GM12864 (cell line): ENCODE data around the gene ALS2.

Experiments used
- DNase-seq: peaks from one replicate; pipeline ENCODE4 v3.0.0-alpha.2; 2011; ENCODE audit warnings: low read depth
- H3K4me3 ChIP-seq: 2 replicates; pipeline ENCODE4 v1.5.1; 2011; ENCODE audit warnings: mild to moderate bottlenecking, low read depth, low read length, control low read depth
- CTCF ChIP-seq: IDR thresholded peaks from 2 replicates; pipeline ENCODE4 v1.5.1; 2011; ENCODE audit warnings: low read depth, mild to moderate bottlenecking, moderate library complexity, low read length, control low read depth, inconsistent platforms; ENCODE audit errors: missing control alignments

The ALS2 gene

DNA sequence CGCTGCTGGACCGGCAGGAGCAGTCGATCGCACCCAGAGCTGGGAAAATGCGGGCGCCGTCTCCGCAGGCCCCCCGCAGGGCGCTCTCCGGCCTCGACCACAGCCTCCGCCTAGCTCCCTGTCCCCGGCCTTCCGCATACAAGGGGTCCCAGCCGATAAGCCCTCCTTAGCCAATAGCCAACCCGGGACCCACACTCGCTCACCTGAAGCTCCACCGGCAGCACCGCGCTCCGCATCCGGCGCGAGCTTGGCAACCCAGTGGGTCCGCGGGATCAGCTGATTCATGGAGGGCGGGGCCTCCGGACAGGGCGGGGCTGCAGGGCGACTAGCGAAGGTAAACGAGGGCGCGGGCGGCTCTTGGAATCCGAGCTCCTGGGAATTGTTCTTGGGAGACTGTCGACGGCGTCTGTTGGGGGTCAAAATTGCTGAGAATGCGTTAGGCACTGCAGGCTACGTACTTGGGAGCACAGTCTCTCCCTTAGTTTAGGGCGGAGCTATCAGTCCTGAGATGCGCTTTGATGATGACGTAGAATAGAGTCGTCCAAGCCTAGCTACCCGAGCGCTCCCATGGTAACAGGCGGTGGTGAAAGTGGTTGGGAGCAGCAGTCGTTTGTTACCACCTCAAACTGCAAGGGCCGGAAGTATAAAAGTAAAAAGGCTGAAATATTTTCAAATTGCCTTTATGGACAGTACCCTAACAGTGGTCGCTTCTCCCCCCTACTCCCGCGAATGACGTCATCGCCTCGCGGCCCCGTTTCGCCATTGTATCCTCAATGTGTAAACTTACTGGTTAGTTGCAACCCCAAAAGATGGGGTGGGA is at the start of gene ALS2:
ALS2 (minus strand) TSS at position 260 of the 820 bp plus-strand sequence. CDS start 12,048 bp downstream, outside the sequence.
- DNase-seq: peak; percentile 77
- H3K4me3 ChIP-seq: peak within 1 kb of the TSS; percentile 86

DNA sequence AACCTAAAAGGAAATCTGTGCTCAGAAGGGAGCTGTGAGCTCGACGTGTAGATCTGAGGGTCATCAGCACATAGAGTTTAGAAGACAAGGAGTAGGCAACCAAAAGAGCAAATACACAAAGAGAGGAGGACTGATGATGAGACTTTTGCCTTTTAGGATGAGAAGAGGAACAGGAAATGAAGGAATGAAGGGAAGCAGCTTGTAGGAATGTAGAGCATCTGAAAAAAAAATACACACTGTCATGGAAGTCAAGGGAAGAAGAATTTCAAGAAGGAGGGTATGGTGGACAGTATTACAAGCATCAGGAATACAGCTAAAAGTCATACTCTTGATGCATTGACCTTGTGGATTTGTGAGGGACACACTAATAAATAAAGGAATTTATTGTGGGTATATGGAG is 47.5 kb upstream of the ALS2 start:
- H3K4me3 ChIP-seq: no peak overlapping the region
- DNase-seq: no peak
- no peak for TF ChIP-seq CTCF

More for the DNA sequence above, at the start of gene ALS2:
- TF ChIP-seq CTCF: no peak

DNA sequence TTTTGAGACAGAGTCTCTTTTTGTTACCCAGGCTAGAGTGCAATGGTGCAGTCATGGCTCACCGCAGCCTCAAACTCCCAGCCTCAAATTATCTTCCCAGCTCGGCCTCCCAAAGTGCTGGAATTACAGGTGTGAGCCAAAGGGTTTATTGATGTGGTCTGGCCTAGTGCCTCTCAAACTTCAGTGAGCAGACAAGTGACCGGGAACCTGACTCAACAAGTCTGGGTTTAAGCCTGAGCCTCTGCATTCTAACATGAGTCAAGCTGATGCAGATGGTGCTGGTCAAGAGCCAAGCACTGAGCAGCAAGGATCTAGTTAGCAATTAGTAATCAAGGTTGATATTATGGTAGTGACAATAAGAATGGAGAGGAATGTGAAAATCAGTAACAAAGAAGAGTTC is 46.9 kb upstream of the ALS2 start:
- DNase-seq: no peak
- no peak for TF ChIP-seq CTCF
- no peak overlapping the region for H3K4me3 ChIP-seq

- DNase-seq: no peak
- no peak overlapping the region for H3K4me3 ChIP-seq
- no peak for TF ChIP-seq CTCF
These were observed 43.5 kb upstream of the ALS2 start for GRCh38 chr2:201824212-201824611.

DNA sequence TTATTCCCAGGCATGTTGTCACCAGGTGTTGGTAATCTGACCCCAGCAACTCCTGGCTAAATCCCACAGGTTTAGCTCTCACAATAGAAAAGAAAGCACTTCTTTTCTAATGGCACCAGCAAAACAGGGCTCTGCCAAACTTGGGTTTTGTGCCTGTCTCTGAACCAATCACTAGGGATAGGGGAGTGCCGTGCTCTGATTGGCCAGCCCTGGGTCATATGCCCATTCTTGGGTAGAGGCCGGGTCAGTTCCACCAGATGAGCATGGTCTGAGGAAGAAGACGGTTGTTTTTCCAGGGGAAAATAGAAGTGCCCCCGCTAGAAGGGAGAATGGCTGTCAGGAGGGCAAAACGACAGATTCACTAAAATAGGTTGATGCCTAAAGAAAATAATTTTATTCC is 40.3 kb upstream of the ALS2 start:
- no peak overlapping the region for H3K4me3 ChIP-seq
- no peak for TF ChIP-seq CTCF
- DNase-seq: no peak

GRCh38 chr2:201820383-201821007 is 39.8 kb upstream of the ALS2 start:
- no peak for TF ChIP-seq CTCF
- DNase-seq: no peak

More at GRCh38 chr2:201820383-201821007, 39.8 kb upstream of the ALS2 start:
- H3K4me3 ChIP-seq: no peak overlapping the region
